AG04450 (cell line): Measurements from ENCODE around the gene ZCCHC8. TPM values are rescaled to one million over a fixed set of nuclear protein-coding genes. Genes with fewer than 3 reads are reported as not detected.
A peak's percentile ranks its signal among the peaks of the same experiment; 100 is the strongest.

Experiments used
- CTCF ChIA-PET: fragments of 300-600, 350-600 bp; formaldehyde crosslinking; extraction: SDS; loops from one replicate; lab custom pipeline; 2022; ENCODE audit warnings: antibody characterized with exemption, inconsistent platforms; lab: Charles Lee
- POLR2A ChIA-PET: fragments of 350-600 bp; formaldehyde crosslinking; extraction: SDS; loops from one replicate; lab custom pipeline; 2021; ENCODE audit warnings: antibody characterized with exemption, inconsistent platforms; lab: Yijun Ruan, JAX
- DNase-seq: peaks from one replicate; pipeline ENCODE4 v3.0.0-alpha.2; 2011; ENCODE audit warnings: low read depth, low spot score
- H3K27ac ChIP-seq: one replicate; pipeline ENCODE4 v1.5.1; 2012; ENCODE audit warnings: low read depth, low read length, control low read depth
- H3K27me3 ChIP-seq: one replicate; pipeline ENCODE4 v1.6.0; 2012; ENCODE audit warnings: low read length; ENCODE audit not compliant: control insufficient read depth, insufficient read depth
- H3K4me3 ChIP-seq: 2 replicates; pipeline ENCODE4 v1.5.1; 2011; ENCODE audit warnings: mild to moderate bottlenecking, low read depth, low read length, control low read depth
- H3K9me3 ChIP-seq: 2 replicates; pipeline ENCODE4 v1.5.1; 2012; ENCODE audit warnings: low read length; ENCODE audit not compliant: control insufficient read depth, insufficient read depth
- polyA minus RNA-seq: library from RNA; depleted of rRNA, polyadenylated mRNA; stranded (reverse); fragments of >200 nt; gene quantifications from 2 replicates; pipeline ENCODE4 v1.2.3, GENCODE V29; 2011; rRNA and poly(A)+ RNA removed
- polyA plus RNA-seq: library from polyadenylated mRNA; depleted of rRNA; stranded (reverse); fragments of >200 nt; gene quantifications from 2 replicates; pipeline ENCODE4 v1.2.3, GENCODE V29; 2011; rRNA removed
- TF ChIP-seq, protein P1 (sequence below): IDR thresholded peaks from 2 replicates; pipeline ENCODE4 v1.5.1; 2011; ENCODE audit warnings: low read depth, low read length, control low read depth, inconsistent platforms

ZCCHC8 gene
- 13.0 and 16.6 TPM in 2 replicates for polyA plus RNA-seq
- polyA minus RNA-seq = 11.0 and 12.0 TPM in 2 replicates

DNA sequence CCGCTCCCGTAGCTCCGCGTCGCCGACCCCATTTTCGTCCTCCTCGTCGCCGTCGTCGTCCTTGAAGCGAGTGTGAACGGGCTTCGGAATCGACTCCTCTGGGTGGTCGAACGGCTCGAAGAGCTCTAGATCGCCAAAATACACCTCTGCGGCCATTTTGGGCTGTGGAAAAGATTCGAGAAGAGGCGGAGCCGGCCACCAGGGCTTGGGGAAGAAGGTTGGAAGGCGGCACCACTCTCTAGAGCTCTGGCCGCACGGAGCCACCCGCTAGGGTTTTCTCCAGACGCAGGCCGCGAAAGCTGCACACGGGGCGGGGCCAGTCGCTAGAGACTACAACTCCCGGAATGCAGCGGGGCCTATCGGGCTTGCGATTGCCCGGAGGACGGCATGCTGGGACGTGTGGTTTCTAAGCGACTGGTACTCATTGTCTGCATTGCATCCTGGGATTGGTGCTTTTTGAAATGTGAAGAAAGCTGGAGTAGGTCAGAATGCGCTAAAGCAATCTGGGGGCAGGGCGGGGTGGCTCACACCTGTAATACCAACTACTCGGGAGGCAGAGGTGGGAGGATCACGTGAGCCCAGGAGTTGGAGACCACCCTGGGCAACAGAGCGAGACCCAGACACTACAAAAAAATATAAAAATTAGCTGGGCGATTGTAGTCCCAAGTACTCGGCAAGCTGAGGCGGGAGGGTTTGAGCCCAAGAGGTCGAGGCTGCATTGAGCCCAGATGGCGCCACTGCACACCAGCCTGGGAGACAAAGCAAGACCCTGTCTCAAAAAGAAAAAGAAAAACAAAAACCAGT, at the start of gene ZCCHC8:
Gene ZCCHC8 (minus strand): TSS at position 248 of the 804 bp plus-strand sequence. CDS start 92 bp downstream, at position 156.
- peak; percentile 95 for DNase-seq
- ChIA-PET CTCF (interaction anchor here (1.4 to 4.7 kb wide), 3 partner anchors 12 to 145 kb away, joined by 3 to 26 read pairs (median 7); no protein-coding TSS in a partner anchor), POLR2A (interaction anchor here (0.7 to 1.9 kb wide), 12 partner anchors 10 to 275 kb away, joined by 3 to 24 read pairs (median 6); partner anchors contain the start of genes CLIP1, DIABLO, KNTC1 and RSRC2)
- TF ChIP-seq, protein P1, sequence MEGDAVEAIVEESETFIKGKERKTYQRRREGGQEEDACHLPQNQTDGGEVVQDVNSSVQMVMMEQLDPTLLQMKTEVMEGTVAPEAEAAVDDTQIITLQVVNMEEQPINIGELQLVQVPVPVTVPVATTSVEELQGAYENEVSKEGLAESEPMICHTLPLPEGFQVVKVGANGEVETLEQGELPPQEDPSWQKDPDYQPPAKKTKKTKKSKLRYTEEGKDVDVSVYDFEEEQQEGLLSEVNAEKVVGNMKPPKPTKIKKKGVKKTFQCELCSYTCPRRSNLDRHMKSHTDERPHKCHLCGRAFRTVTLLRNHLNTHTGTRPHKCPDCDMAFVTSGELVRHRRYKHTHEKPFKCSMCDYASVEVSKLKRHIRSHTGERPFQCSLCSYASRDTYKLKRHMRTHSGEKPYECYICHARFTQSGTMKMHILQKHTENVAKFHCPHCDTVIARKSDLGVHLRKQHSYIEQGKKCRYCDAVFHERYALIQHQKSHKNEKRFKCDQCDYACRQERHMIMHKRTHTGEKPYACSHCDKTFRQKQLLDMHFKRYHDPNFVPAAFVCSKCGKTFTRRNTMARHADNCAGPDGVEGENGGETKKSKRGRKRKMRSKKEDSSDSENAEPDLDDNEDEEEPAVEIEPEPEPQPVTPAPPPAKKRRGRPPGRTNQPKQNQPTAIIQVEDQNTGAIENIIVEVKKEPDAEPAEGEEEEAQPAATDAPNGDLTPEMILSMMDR = peak; percentile 16; the same call in 1 of the 2 replicates
- Histone ChIP-seq H3K27ac (peak within 1 kb of the TSS; percentile 97), H3K27me3 (no peaks in the 10 kb centered on the region), H3K4me3 (peak within 1 kb of the TSS; percentile 85), H3K9me3 (no peaks in the 10 kb centered on the region)

DNA sequence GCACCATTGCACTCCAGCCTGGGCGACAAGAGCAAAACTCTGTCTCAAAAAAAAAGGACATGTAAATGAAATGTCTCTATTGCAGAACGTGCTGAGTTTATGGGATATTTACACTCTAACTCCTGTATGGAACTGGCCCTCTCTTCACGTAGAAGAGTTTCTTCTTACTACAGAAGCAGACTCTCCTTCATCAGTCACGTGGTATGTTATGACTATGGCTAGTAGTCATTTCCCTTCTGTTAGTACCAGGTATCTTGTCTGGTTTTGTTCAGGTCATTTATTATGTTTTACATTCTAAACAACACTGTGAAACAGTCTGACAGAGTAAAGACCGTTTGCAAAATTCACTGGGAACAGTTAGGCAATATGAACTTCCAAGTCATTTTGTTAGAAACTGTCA, 46.6 kb upstream of the ZCCHC8 start:
- ChIA-PET CTCF (no interaction called here), POLR2A (interaction anchor here (1.2 kb wide), 1 partner anchor 20 kb away, joined by 4 read pairs; the partner anchor contains the start of genes KNTC1 and RSRC2)
- Histone ChIP-seq H3K27ac (no peak overlapping the region), H3K4me3 (no peak overlapping the region), H3K27me3 (no peaks in the 10 kb centered on the region), H3K9me3 (no peaks in the 10 kb centered on the region)
- no peak for DNase-seq
- TF ChIP-seq, protein P1 = no peak

DNA sequence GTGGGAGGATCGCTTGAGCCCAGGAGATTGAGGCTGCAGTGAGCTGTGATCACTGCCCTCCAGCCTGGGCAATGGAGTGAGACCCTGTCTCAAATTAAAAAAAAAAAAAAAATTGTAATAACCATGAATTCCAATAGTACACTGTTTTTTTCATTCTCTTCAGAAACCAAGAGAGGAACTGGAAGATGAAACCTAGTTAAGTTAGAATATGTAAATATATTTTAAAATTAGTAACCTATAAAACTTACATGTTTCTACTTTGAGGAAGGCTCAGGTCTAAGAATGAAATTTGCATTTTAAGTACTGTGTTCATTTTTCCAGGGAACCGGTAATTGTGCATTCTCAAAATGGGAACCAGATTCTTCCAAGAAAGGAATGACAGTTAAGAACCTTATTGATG, 45.1 kb upstream of the ZCCHC8 start:
- Histone ChIP-seq H3K9me3 (no peaks in the 10 kb centered on the region), H3K27ac (no peak overlapping the region), H3K4me3 (no peak overlapping the region), H3K27me3 (no peaks in the 10 kb centered on the region)
- ChIA-PET POLR2A (no interaction called here), CTCF (no interaction called here)
- no peak for DNase-seq
- TF ChIP-seq, protein P1 = no peak

DNA sequence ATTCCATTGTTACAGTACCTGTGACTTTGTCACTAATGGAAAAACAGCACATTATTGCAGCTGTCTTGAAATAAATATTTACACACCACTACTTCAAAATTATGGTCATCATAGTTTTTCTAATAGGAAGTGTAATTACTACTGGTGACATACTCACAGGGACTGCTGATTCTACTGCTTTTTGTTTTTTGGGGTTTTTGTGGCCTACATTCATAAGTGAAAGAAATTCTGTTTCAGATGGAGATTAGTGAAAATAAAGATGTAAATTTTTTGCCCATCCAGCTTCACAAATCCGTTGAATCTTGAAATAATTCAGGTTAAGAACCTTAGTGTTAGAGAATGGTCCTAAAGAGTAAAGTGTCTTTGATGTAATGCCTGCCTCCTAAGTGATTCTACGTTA, 43.8 kb upstream of the ZCCHC8 start:
- CTCF ChIA-PET = no interaction called here
- no peak for DNase-seq
- POLR2A ChIA-PET = no interaction called here
- no peak overlapping the region for H3K27ac ChIP-seq
- no peaks in the 10 kb centered on the region for H3K27me3 ChIP-seq
- H3K4me3 ChIP-seq = no peak overlapping the region
- no peaks in the 10 kb centered on the region for H3K9me3 ChIP-seq
- TF ChIP-seq, protein P1 = no peak

DNA sequence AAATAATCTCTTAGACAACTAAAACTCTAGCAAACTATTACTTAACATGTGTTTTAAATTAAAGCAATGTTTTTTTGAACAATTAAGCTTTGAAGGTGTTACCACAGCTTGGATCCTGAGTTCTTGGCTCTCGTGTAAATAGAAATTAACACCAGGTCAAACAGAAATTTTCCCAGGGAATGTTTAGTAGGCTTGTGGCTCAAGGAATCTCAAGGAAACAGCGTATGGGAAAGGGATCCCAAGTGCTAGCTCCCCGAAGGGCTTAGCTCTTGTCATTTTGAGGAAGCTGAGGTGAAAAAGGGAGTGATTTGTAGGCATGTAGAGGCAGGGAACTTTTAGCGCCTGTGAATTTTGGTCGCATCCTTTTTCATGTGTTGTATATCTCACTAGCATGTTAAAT, 37.8 kb upstream of the ZCCHC8 start:
- H3K27ac ChIP-seq = no peak overlapping the region
- no peaks in the 10 kb centered on the region for H3K9me3 ChIP-seq
- TF ChIP-seq, protein P1 = no peak
- H3K27me3 ChIP-seq = no peaks in the 10 kb centered on the region
- CTCF ChIA-PET = interaction anchor here (0.6 kb wide), 1 partner anchor 43 kb away, joined by 5 read pairs; no protein-coding TSS in a partner anchor
- POLR2A ChIA-PET = no interaction called here
- no peak overlapping the region for H3K4me3 ChIP-seq
- DNase-seq = no peak
